ENCODE measurements around the gene COX7A2L.

GRCh38 chr2:42309366-42309765 lies 51.7 kb downstream of the COX7A2L start:
- TF ChIP-seq EZH2 (IDR thresholded peaks at IDR 0.05; ENCODE audit: low read depth) (no peak), CTCF (conservative IDR thresholded peaks at IDR 0.05) (no peak)
